ENCODE measurements around the gene RNF182.
"Not testable (repeated sequence)": the region's sequence is repeated elsewhere in the genome, so short reads cannot be mapped to it uniquely, and the experiment has no call there.

The RNF182 gene

GRCh38 chr6:14004258-14004657 is 79.5 kb downstream of the RNF182 start:
- DNase-seq: no peak

- no peak for DNase-seq
These were observed 84.1 kb downstream of the RNF182 start for GRCh38 chr6:14008809-14009208.

- no peak for DNase-seq
These were observed 84.7 kb downstream of the RNF182 start for GRCh38 chr6:14009431-14009830.

- DNase-seq: no peak
These were observed 85.5 kb downstream of the RNF182 start for GRCh38 chr6:14010275-14010674.

GRCh38 chr6:14012313-14013030 is 87.7 kb downstream of the RNF182 start:
- DNase-seq: no peak

GRCh38 chr6:14015964-14016363 is 91.2 kb downstream of the RNF182 start:
- DNase-seq: no peak

GRCh38 chr6:14016432-14016831 is 91.7 kb downstream of the RNF182 start:
- DNase-seq: no peak

- DNase-seq: no peak
These were observed 92.3 kb downstream of the RNF182 start for GRCh38 chr6:14016935-14017625.

GRCh38 chr6:14017626-14018475 is 93.1 kb downstream of the RNF182 start:
- no peak for DNase-seq

- DNase-seq: not testable (repeated sequence)
These were observed 93.8 kb downstream of the RNF182 start for GRCh38 chr6:14018559-14018958.

GRCh38 chr6:14020551-14020950 is 95.8 kb downstream of the RNF182 start:
- no peak for DNase-seq

- DNase-seq: no peak
These were observed 96.7 kb downstream of the RNF182 start for GRCh38 chr6:14021449-14021848.

- DNase-seq: no peak
These were observed 97.9 kb downstream of the RNF182 start for GRCh38 chr6:14022673-14023072.

- DNase-seq: no peak
These were observed 99.1 kb downstream of the RNF182 start for GRCh38 chr6:14023855-14024254.

- DNase-seq: no peak
These were observed 100.4 kb downstream of the RNF182 start for GRCh38 chr6:14025160-14025559.

- no peak for DNase-seq
These were observed 102.2 kb downstream of the RNF182 start for GRCh38 chr6:14026831-14027539.

- DNase-seq: no peak
These were observed 103.9 kb downstream of the RNF182 start for GRCh38 chr6:14028631-14029030.

- no peak for DNase-seq
These were observed 104.9 kb downstream of the RNF182 start for GRCh38 chr6:14029605-14030004.

Data from NCI-H226 (cell line).